ENCODE data around the gene GRM5.

The GRM5 gene

DNA sequence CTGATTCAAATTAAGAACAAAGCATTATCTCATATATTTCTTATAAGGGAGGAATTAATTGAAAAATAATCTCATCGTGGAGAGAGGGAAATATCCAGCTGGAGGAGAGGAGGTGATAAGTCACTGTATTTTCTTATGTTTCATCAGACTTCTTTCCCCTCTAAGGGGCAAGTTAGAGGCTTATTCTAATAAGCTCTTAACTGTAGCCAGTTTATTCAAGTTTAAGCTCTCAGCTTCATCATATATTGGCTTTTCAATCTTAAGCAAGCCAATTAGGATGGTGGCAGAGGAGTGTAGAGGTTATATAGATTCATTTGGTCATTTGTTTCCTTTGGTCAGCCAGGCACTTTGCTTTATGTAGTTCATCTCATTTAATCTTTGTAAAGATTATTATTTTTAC lies 256.7 kb downstream of the GRM5 start:
- no peak overlapping the region for H3K27ac ChIP-seq
- TF ChIP-seq, protein P1, sequence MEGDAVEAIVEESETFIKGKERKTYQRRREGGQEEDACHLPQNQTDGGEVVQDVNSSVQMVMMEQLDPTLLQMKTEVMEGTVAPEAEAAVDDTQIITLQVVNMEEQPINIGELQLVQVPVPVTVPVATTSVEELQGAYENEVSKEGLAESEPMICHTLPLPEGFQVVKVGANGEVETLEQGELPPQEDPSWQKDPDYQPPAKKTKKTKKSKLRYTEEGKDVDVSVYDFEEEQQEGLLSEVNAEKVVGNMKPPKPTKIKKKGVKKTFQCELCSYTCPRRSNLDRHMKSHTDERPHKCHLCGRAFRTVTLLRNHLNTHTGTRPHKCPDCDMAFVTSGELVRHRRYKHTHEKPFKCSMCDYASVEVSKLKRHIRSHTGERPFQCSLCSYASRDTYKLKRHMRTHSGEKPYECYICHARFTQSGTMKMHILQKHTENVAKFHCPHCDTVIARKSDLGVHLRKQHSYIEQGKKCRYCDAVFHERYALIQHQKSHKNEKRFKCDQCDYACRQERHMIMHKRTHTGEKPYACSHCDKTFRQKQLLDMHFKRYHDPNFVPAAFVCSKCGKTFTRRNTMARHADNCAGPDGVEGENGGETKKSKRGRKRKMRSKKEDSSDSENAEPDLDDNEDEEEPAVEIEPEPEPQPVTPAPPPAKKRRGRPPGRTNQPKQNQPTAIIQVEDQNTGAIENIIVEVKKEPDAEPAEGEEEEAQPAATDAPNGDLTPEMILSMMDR (IDR thresholded peaks at IDR 0.05), result no peak
- TF ChIP-seq ZFX (IDR thresholded peaks at IDR 0.05; ENCODE audit: borderline replicate concordance), result no peak

DNA sequence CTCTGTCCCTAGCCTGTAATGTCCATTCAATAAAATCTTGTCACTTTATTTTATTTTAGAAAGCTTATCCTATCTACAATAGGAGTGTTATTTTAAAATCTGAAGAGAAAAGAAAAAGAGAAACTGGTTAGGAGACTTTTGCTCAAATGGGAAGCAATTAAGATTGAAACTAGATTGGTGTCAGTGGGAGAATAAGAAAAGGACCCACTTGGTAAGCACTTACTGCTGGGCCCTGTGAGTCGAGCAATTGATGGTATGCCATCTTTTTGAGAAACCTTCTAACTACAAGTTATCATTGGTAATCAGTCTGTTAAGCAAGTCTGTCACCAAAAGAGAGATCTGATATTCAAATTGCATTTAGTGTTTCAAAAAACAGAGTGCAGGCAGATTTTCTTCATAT lies 258.4 kb downstream of the GRM5 start:
- no peak for TF ChIP-seq ZFX (IDR thresholded peaks at IDR 0.05; ENCODE audit: borderline replicate concordance)
- TF ChIP-seq, protein P1 (IDR thresholded peaks at IDR 0.05), result no peak
- H3K27ac ChIP-seq, result no peak overlapping the region

DNA sequence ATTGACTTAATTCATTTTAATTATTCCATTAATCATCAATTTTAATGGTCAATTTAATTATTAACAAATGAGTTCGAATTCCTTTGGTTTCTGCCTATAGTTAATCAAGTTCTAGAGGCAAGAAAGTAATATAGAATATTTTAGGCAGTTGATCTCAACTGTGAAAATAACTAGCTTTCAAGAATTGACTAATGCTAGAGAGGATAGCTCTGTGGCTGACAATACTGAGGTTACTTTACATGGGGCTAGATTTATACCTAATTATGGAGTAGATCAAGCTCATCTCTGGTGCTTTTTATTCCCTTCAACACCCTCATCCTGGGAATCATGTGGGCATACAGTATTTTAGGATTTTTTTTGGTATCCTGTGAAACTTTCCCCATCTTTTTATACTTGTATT lies 259.4 kb downstream of the GRM5 start:
- TF ChIP-seq, protein P1 (IDR thresholded peaks at IDR 0.05), result no peak
- TF ChIP-seq ZFX (IDR thresholded peaks at IDR 0.05; ENCODE audit: borderline replicate concordance), result no peak
- no peak overlapping the region for H3K27ac ChIP-seq

DNA sequence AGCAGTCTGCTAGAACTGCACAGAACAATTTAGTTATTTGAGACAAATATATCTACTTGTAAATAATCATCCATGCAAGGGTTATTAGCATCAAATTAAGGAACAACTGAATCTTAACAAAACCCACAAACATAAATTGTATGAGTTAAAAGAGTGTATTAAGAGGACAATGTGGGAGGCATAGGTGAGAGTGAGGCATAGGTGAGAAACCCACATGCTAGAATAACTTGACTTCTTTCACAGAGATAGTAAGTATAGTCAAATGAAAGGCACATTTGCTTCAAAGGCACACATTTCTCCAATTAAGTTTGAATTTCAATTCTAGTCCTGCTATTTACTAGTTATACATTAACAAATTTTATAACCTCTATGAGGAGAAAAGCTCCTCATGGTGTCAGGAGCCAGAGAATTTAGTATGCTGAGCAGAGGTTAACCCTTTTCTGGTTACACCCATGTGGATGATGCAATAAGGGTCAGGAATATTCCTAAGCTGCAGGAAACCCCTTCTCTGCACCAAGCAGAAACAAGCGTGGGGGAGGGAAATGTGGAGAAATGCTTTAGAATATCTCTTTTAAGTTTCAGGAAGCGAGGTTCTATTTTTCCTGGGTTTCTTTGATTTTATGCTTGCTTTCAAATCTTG lies 264.2 kb downstream of the GRM5 start:
- H3K27ac ChIP-seq, result 0 out of 2 replicates have a peak overlapping the region, but pooled peaks have one; percentile 24
- TF ChIP-seq, protein P1 (IDR thresholded peaks at IDR 0.05), result no peak
- TF ChIP-seq ZFX (IDR thresholded peaks at IDR 0.05; ENCODE audit: borderline replicate concordance), result no peak

DNA sequence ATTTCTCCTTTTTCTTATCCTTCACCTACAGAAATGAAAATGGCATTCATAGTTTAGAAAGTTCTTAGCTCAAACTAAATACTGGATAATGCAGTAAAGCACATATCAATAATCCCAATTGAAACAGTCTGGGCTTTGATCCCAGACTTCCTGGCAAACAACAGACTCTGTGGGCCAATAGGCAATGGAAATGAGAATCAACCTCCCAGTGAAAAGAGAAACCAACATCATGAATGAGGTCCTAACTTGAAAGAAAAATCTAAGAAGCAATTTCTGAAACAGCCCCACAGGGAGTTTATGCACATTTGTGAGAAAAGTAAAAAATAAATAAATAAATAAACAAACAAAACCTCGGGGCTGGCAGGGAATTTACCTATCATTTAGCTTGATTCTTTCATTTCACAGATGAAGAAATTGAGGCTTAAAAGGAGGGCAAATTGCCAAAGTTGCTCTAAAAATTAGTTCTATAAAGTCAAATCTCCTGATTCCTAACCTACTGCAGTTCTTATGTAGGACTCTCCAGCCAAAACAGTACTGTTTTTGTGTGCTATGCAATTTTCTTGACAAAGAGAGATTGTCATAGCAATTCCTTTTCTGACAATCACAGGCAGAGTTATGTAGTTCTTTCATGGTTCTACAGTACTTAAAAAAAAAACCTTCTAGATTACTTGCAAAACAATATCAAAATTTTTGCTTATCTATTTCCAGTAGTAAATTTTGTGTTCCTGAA lies 265.8 kb downstream of the GRM5 start:
- TF ChIP-seq, protein P1 (IDR thresholded peaks at IDR 0.05), result no peak
- no peak for TF ChIP-seq ZFX (IDR thresholded peaks at IDR 0.05; ENCODE audit: borderline replicate concordance)
- H3K27ac ChIP-seq, result no peak overlapping the region

DNA sequence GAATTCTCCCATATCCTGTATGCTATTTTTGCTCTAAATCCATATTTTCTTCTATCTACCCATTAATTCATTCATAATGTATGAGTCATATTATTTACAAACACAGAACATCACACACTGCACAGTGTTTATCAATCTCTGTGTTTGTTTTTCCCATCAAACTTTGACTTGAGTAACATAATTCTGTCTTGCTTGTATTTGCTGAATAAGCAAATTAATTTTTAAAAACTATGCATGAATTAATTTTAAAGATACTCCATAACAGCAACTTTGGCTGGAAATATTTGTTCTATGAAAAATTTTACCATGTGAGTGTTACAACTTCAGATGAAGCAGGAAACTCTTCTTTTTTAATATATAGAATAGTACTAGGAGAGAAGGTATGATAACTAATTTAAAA lies 275.6 kb downstream of the GRM5 start:
- TF ChIP-seq ZFX (IDR thresholded peaks at IDR 0.05; ENCODE audit: borderline replicate concordance), result no peak
- TF ChIP-seq, protein P1 (IDR thresholded peaks at IDR 0.05), result no peak
- H3K27ac ChIP-seq, result no peak overlapping the region

DNA sequence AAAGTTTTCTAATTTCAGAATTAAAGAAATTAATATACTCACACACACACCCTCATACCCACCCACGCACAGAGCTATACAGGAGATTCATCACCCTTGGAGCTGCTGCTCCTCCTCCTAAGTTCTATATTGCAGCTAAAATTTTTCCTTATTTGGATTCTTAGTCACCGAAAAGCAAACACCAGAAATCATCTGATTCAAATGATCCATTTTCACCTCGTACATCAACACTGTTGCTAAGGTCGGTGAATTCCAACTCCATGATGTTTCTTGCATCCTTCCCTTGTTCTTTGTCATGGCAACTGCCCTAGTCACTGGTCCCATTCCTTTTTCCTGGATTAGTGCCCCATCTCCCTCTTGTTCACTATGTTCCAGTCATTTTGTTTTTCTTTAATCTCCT lies 286.2 kb downstream of the GRM5 start:
- H3K27ac ChIP-seq, result no peak overlapping the region
- TF ChIP-seq, protein P1 (IDR thresholded peaks at IDR 0.05), result no peak
- TF ChIP-seq ZFX (IDR thresholded peaks at IDR 0.05; ENCODE audit: borderline replicate concordance), result no peak
